ENCODE measurements around the gene DNM3.

Gene DNM3

GRCh38 chr1:172382990-172383389 lies 541.7 kb downstream of the DNM3 start:
- DNase-seq (ENCODE audit: extremely low read depth, insufficient read length), result no peak
- Histone ChIP-seq H3K36me3 (ENCODE audit: control insufficient read depth, insufficient read depth, low read length) (no peaks in the 10 kb centered on the region), H3K27me3 (replicated peaks; ENCODE audit: control insufficient read depth, insufficient read depth, low read length) (no peaks in the 10 kb centered on the region), H3K4me3 (replicated peaks; ENCODE audit: low read depth, low read length) (no peak overlapping the region)
- no peak for TF ChIP-seq CTCF (IDR thresholded peaks at IDR 0.05; ENCODE audit: insufficient read depth, low read length, poor library complexity, severe bottlenecking)

- DNase-seq (ENCODE audit: extremely low read depth, insufficient read length), result no peak
- no peak overlapping the region for H3K4me3 ChIP-seq (replicated peaks; ENCODE audit: low read depth, low read length)
- TF ChIP-seq CTCF (IDR thresholded peaks at IDR 0.05; ENCODE audit: insufficient read depth, low read length, poor library complexity, severe bottlenecking), result no peak
- no peaks in the 10 kb centered on the region for H3K36me3 ChIP-seq (ENCODE audit: control insufficient read depth, insufficient read depth, low read length)
- H3K27me3 ChIP-seq (replicated peaks; ENCODE audit: control insufficient read depth, insufficient read depth, low read length), result no peaks in the 10 kb centered on the region
Measured at GRCh38 chr1:172383536-172383935, 542.2 kb downstream of the DNM3 start.

GRCh38 chr1:172384656-172385055 lies 543.4 kb downstream of the DNM3 start:
- TF ChIP-seq CTCF (IDR thresholded peaks at IDR 0.05; ENCODE audit: insufficient read depth, low read length, poor library complexity, severe bottlenecking), result no peak
- DNase-seq (ENCODE audit: extremely low read depth, insufficient read length), result no peak

GRCh38 chr1:172386046-172386445 lies 544.7 kb downstream of the DNM3 start:
- no peak for DNase-seq (ENCODE audit: extremely low read depth, insufficient read length)
- no peaks in the 10 kb centered on the region for H3K36me3 ChIP-seq (ENCODE audit: control insufficient read depth, insufficient read depth, low read length)
- no peak for TF ChIP-seq CTCF (IDR thresholded peaks at IDR 0.05; ENCODE audit: insufficient read depth, low read length, poor library complexity, severe bottlenecking)

More at GRCh38 chr1:172384656-172385055, 543.4 kb downstream of the DNM3 start:
- no peaks in the 10 kb centered on the region for H3K36me3 ChIP-seq (ENCODE audit: control insufficient read depth, insufficient read depth, low read length)
- no peaks in the 10 kb centered on the region for H3K27me3 ChIP-seq (replicated peaks; ENCODE audit: control insufficient read depth, insufficient read depth, low read length)
- no peak overlapping the region for H3K4me3 ChIP-seq (replicated peaks; ENCODE audit: low read depth, low read length)

GRCh38 chr1:172388490-172388889 lies 547.2 kb downstream of the DNM3 start:
- Histone ChIP-seq H3K36me3 (ENCODE audit: control insufficient read depth, insufficient read depth, low read length) (no peaks in the 10 kb centered on the region), H3K27me3 (replicated peaks; ENCODE audit: control insufficient read depth, insufficient read depth, low read length) (no peaks in the 10 kb centered on the region), H3K4me3 (replicated peaks; ENCODE audit: low read depth, low read length) (no peak overlapping the region)
- no peak for DNase-seq (ENCODE audit: extremely low read depth, insufficient read length)
- TF ChIP-seq CTCF (IDR thresholded peaks at IDR 0.05; ENCODE audit: insufficient read depth, low read length, poor library complexity, severe bottlenecking), result no peak

More at GRCh38 chr1:172386046-172386445, 544.7 kb downstream of the DNM3 start:
- Histone ChIP-seq H3K4me3 (replicated peaks; ENCODE audit: low read depth, low read length) (no peak overlapping the region), H3K27me3 (replicated peaks; ENCODE audit: control insufficient read depth, insufficient read depth, low read length) (no peaks in the 10 kb centered on the region)

GRCh38 chr1:172390301-172390682 lies 549.0 kb downstream of the DNM3 start:
- no peaks in the 10 kb centered on the region for H3K27me3 ChIP-seq (replicated peaks; ENCODE audit: control insufficient read depth, insufficient read depth, low read length)
- no peak for TF ChIP-seq CTCF (IDR thresholded peaks at IDR 0.05; ENCODE audit: insufficient read depth, low read length, poor library complexity, severe bottlenecking)
- no peak overlapping the region for H3K4me3 ChIP-seq (replicated peaks; ENCODE audit: low read depth, low read length)
- no peaks in the 10 kb centered on the region for H3K36me3 ChIP-seq (ENCODE audit: control insufficient read depth, insufficient read depth, low read length)
- DNase-seq (ENCODE audit: extremely low read depth, insufficient read length), result no peak
